ENCODE results near the gene LRP1.

Gene LRP1

DNA sequence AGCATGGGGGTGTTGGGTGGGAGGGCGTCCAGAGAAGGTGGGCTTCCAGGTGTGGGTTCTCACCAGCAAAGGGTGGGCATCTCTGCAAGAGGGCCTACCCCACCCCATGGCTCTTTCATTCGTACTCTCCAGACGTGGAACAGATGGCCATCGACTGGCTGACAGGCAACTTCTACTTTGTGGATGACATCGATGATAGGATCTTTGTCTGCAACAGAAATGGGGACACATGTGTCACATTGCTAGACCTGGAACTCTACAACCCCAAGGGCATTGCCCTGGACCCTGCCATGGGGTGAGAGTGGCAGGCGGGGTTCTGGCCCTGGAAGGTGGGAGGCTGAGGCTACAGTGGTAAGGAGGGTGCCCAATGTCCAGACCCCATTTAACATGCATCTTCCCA is 25.8 kb downstream of the LRP1 start:
- no peak for DNase-seq (ENCODE audit: low read depth, low spot score)

GRCh38 chr12:57154804-57155434 is 26.6 kb downstream of the LRP1 start:
- DNase-seq (ENCODE audit: low read depth, low spot score): no peak

- DNase-seq (ENCODE audit: low read depth, low spot score): no peak
Measured at GRCh38 chr12:57156701-57157403, 28.6 kb downstream of the LRP1 start.

DNA sequence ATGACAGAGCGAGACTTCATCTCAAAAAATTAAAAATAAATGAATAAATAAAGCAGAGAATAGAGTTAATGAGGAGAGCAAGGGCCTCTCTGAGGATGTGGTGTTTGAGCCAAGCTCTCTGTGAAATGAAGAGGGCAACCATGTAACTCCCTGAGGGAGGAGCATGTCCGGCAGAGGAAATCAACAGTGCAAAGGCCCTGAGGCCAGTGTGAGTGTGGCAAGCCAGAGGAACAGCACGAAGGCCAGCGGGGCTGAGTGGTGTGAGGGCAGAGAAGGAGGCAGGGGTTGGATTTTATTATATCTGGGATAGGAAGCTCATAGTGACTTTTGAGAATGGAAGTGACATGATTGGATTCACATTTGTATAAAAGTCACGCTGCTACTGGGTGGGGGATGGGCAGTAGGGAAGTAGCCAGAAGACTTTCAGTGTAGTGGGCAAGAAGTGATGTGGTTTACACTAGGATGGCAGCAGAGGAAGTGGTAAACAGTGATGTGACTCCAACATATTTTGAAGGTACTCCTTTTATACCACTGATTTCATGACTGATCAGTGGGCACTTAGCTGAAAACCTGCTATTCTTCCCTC is 29.4 kb downstream of the LRP1 start:
- DNase-seq (ENCODE audit: low read depth, low spot score): no peak

GRCh38 chr12:57158186-57158585 is 29.9 kb downstream of the LRP1 start:
- no peak for DNase-seq (ENCODE audit: low read depth, low spot score)

GRCh38 chr12:57158665-57159064 is 30.4 kb downstream of the LRP1 start:
- no peak for DNase-seq (ENCODE audit: low read depth, low spot score)

DNA sequence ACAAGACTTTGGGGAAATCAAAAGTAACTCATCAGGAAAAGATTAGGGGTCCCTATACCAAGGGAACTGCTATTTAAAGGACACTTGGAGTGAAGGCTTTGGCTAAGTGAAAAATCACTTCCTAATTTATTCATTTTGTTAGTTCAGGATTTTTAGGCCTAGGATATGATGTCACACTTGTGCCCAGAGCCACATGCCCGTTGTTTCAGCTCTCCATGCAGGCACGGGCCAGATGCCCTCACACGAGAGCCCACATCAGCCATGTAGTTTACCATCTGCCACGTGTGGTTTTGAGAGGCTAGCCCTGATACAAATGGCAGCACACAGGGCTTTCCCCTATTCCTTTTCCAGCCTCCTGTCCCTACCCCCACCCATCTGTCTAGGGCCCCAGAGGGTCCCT is 31.0 kb downstream of the LRP1 start:
- no peak for DNase-seq (ENCODE audit: low read depth, low spot score)

- DNase-seq (ENCODE audit: low read depth, low spot score): no peak
Measured at GRCh38 chr12:57160040-57160439, 31.8 kb downstream of the LRP1 start.

- DNase-seq (ENCODE audit: low read depth, low spot score): no peak
Measured at GRCh38 chr12:57160741-57161140, 32.5 kb downstream of the LRP1 start.

- DNase-seq (ENCODE audit: low read depth, low spot score): no peak
Measured at GRCh38 chr12:57161491-57161890, 33.2 kb downstream of the LRP1 start.

- no peak for DNase-seq (ENCODE audit: low read depth, low spot score)
Measured at GRCh38 chr12:57162553-57163125, 34.4 kb downstream of the LRP1 start.

GRCh38 chr12:57164454-57164853 is 36.2 kb downstream of the LRP1 start:
- no peak for DNase-seq (ENCODE audit: low read depth, low spot score)

DNA sequence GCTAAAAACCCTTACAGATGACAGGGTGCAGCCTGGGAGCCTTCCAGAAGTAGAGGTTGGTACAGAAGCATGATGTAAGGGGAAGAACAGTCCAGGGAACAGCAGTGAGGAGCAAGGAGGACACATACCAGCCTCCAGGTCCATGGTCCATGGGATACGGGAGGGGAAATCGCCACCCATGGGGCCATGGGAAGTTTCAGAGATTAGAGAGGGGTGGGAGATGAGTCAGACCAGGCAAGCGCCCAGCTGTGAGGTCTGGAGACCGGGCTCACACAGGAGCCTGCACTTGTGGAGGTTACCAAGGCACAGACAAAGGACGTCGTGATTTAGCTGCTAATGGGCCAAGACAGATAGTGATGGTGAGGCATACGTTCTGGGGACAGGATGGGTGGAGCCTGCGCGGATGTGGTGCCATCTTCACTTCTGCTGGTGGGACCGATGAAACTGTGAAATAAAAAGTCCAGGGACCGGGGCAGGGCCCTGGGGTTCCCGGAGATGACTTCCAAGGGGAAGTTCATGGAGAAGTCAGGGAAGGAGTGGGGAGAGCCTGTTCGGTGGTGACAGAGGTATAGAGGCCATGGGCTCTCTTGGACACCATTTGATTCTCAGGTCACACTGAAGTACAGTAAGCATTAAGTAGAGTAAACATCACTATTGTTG is 36.8 kb downstream of the LRP1 start:
- no peak for DNase-seq (ENCODE audit: low read depth, low spot score)

GRCh38 chr12:57165741-57166140 is 37.5 kb downstream of the LRP1 start:
- DNase-seq (ENCODE audit: low read depth, low spot score): no peak

DNA sequence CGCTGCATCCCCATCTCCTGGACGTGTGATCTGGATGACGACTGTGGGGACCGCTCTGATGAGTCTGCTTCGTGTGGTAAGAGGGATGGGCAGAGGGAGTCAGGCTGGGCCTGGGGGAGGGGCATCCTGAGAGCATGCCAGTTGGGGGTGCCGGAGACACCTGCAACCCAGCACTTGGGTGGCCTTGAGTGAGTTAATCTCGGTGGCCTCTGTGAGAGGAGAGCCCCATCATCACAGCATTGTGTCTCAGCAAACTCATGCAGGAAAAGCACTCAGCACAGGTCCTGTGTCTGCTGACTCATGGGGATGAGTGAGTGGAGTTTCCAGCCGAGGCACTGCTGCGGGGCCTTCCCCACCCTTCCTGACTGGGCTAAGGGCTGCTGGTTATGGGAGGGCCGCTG is 38.7 kb downstream of the LRP1 start:
- DNase-seq (ENCODE audit: low read depth, low spot score): no peak

- no peak for DNase-seq (ENCODE audit: low read depth, low spot score)
Measured at GRCh38 chr12:57168058-57168457, 39.8 kb downstream of the LRP1 start.

DNA sequence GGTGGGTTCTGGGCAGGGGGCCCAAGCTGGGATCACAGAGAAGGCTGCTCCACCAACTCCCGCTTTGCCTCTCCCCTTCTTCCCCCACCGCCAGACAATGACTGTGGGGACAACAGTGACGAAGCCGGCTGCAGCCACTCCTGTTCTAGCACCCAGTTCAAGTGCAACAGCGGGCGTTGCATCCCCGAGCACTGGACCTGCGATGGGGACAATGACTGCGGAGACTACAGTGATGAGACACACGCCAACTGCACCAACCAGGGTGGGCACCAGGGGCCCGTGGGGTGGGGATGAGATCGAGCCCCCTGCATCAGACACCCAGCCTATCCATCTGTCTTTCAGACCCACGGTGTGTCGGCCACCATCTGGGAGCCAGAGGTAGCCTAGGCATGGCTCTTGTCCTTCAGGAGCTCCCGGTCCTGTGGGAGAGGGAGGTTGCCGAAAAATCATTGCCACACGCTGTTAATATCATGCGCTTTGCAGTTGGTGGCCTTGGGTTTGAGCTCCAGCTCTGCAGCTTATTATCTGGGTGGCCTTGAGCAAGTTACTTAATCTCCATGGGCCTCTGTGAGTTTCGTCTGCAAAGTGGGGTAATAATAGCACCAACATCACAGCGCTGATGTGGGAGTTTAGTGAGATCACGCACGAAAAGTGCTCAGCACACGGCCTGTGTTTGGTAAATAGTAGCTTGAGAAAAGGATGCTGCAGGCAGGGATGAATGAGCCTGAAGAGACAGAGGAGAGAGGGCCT is 40.9 kb downstream of the LRP1 start:
- DNase-seq (ENCODE audit: low read depth, low spot score): no peak

DNA sequence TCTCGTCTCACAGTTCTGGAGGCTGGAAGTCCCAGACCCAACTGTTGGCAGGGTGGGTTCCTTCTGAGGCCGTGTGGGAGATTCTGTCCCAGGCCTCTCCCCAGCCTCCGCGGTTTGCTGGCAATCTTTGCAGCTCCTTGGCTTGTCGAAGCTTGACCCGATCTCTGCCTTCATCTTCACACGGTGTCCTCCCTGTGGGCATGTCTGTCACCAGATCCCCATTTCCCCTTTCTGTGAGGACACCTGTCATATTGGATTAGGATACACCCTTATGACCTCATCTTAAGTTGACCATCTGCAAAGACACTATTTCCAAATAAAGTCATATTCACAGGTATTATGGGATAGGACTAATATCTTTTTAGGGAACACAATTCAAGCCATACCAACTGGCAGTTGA is 41.7 kb downstream of the LRP1 start:
- no peak for DNase-seq (ENCODE audit: low read depth, low spot score)

GRCh38 chr12:57170408-57170807 is 42.1 kb downstream of the LRP1 start:
- no peak for DNase-seq (ENCODE audit: low read depth, low spot score)

DNA sequence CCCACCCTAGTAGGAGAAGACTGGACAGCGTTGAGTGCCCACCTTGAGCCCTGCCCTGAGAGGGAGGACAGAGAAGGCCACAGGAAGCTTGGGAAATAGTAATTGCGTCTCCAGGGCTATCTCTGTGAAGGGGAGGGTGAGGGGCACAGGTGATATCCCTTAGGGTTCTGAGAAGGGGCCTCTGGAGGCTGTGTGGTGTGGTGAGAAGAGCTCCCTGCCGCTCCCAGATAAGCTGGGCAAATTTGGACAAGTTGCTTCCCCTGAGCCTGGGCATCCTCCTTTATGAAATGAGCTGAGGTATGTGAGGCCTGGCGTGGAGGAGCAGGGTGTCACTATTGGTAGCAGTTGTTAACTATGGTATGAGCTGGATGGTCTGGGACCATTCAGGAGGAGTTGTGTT is 42.6 kb downstream of the LRP1 start:
- no peak for DNase-seq (ENCODE audit: low read depth, low spot score)

GRCh38 chr12:57171668-57172067 is 43.4 kb downstream of the LRP1 start:
- DNase-seq (ENCODE audit: low read depth, low spot score): no peak

GRCh38 chr12:57173089-57173488 is 44.8 kb downstream of the LRP1 start:
- peak; percentile 70 for DNase-seq (ENCODE audit: low read depth, low spot score)

Data from ELF-1 (cell line).